ENCODE results near the gene STXBP1.

DNA sequence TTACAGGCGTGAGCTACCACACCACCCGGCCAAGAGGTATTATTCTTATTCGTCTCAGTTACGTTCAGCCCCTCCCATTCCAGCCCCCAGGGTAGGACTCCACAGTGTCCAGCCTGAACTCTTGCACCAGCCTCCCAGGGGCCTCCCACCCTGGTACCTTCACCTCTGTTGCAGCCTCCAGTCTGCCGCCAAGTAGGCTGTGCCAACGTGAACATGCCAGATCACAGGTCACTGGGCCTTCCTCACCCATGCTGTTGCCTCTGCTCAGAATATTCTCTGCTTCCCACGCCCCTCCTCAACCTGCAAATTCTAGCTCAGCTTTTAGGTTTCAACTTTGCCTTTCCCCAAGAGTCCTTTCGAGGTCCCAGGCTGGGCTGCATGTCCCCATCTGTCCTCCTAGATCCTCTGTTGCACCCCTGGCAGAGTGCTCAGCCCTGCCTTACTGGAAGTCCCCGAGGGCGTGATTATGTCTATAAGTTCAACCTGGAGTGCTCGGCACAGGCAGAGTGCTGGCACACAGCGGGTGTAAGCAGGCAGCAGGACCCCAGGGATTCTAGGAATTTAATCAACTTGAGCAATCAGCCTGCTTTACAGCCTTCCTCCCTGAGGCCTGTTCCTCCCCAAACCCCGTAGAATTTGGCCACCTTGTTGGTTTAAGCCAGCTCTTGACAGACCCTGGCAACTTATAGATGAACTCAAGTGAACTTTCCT lies 13.1 kb upstream of the STXBP1 start:
- TF ChIP-seq HMGN3 (IDR thresholded peaks at IDR 0.05; ENCODE audit: borderline replicate concordance, extremely low read depth, insufficient read length, low read depth, low read length): no peak
- no peak for TF ChIP-seq HMG20B (CRISPR knock-in tag; IDR thresholded peaks at IDR 0.05)
- TF ChIP-seq ZC3H8 (IDR thresholded peaks at IDR 0.05): no peak
- TF ChIP-seq ZNF830 (CRISPR knock-in tag; IDR thresholded peaks at IDR 0.05): no peak
- TF ChIP-seq, protein P1, sequence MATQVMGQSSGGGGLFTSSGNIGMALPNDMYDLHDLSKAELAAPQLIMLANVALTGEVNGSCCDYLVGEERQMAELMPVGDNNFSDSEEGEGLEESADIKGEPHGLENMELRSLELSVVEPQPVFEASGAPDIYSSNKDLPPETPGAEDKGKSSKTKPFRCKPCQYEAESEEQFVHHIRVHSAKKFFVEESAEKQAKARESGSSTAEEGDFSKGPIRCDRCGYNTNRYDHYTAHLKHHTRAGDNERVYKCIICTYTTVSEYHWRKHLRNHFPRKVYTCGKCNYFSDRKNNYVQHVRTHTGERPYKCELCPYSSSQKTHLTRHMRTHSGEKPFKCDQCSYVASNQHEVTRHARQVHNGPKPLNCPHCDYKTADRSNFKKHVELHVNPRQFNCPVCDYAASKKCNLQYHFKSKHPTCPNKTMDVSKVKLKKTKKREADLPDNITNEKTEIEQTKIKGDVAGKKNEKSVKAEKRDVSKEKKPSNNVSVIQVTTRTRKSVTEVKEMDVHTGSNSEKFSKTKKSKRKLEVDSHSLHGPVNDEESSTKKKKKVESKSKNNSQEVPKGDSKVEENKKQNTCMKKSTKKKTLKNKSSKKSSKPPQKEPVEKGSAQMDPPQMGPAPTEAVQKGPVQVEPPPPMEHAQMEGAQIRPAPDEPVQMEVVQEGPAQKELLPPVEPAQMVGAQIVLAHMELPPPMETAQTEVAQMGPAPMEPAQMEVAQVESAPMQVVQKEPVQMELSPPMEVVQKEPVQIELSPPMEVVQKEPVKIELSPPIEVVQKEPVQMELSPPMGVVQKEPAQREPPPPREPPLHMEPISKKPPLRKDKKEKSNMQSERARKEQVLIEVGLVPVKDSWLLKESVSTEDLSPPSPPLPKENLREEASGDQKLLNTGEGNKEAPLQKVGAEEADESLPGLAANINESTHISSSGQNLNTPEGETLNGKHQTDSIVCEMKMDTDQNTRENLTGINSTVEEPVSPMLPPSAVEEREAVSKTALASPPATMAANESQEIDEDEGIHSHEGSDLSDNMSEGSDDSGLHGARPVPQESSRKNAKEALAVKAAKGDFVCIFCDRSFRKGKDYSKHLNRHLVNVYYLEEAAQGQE (IDR thresholded peaks at IDR 0.05; ENCODE audit: borderline replicate concordance): no peak
- TF ChIP-seq, protein P1 (CRISPR knock-in tag; IDR thresholded peaks at IDR 0.05; ENCODE audit: low read depth): no peak
- no peak for TF ChIP-seq POLR2A (conservative IDR thresholded peaks at IDR 0.05)
- no peak for TF ChIP-seq STAG1 (CRISPR knock-in tag; IDR thresholded peaks at IDR 0.05; ENCODE audit: borderline replicate concordance)
- TF ChIP-seq RBFOX2 (IDR thresholded peaks at IDR 0.05; ENCODE audit: low read depth, low read length): no peak
- TF ChIP-seq, protein P2, sequence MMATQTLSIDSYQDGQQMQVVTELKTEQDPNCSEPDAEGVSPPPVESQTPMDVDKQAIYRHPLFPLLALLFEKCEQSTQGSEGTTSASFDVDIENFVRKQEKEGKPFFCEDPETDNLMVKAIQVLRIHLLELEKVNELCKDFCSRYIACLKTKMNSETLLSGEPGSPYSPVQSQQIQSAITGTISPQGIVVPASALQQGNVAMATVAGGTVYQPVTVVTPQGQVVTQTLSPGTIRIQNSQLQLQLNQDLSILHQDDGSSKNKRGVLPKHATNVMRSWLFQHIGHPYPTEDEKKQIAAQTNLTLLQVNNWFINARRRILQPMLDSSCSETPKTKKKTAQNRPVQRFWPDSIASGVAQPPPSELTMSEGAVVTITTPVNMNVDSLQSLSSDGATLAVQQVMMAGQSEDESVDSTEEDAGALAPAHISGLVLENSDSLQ (IDR thresholded peaks at IDR 0.05): no peak
- TF ChIP-seq BRF1 (IDR thresholded peaks at IDR 0.05; ENCODE audit: borderline replicate concordance, extremely low read depth, insufficient read length): no peak

Measured in K562 (cell line).